ENCODE measurements around the gene STK38L.

GRCh38 chr12:27293463-27293862, 49.4 kb downstream of the STK38L start:
- TF ChIP-seq CTCF (IDR thresholded peaks at IDR 0.05; ENCODE audit: insufficient read depth, low read depth, low read length) (no peak), EZH2 (IDR thresholded peaks at IDR 0.05; ENCODE audit: insufficient read depth, low read length) (no peak)

Measured in astrocyte (in vitro differentiated cells and primary cell).